AG09319 (cell line): Measurements from ENCODE around the gene HNRNPA0.
A peak's percentile ranks its signal among the peaks of the same experiment; 100 is the strongest.

Experiments used
- DNase-seq: peaks from one replicate; pipeline ENCODE4 v3.0.0-alpha.2; 2010; ENCODE audit warnings: low read depth; ENCODE audit errors: extremely low read depth
- TF ChIP-seq, protein P1 (sequence below): IDR thresholded peaks from 2 replicates; pipeline ENCODE4 v1.5.1; 2011; ENCODE audit warnings: low read depth, mild to moderate bottlenecking, inconsistent platforms, low read length, moderate library complexity

Gene HNRNPA0

DNA sequence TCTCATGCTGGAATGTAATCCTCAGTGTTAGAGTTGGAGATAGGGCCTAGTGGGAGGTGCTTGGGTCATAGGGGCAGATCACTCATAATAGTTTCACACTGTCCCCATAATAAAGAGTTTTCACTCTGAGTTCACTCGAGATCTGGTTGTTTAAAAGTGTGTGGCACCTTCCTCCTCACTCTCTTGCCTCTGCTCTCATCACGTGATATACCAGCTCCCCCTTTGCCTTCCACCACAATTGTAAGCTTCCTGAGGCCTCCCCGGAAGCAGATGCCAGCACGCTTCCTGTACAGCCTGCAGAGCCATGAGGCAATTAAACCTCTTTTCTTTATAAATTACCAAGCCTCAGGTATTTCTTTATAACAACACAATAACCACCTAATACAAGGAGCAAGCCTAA is 14.4 kb downstream of the HNRNPA0 start:
- DNase-seq = no peak

DNA sequence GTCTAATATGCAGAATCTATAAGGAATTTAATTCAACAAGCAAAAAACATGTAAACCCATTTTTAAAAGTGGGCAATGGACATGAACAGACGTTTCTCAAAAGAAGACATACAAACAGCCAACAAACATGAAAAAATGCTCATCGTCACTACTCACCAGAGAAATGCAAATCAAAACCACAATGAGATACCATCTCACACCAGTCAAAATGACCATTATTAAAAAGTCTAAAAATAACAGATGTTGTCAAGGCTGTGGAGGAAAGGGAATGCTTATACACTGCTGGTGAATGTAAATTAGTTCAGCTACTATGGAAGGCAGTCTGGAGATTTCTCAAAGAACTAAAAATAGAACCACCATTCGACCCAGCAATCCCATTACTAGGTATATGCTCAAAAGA is 15.2 kb downstream of the HNRNPA0 start:
- TF ChIP-seq, protein P1, sequence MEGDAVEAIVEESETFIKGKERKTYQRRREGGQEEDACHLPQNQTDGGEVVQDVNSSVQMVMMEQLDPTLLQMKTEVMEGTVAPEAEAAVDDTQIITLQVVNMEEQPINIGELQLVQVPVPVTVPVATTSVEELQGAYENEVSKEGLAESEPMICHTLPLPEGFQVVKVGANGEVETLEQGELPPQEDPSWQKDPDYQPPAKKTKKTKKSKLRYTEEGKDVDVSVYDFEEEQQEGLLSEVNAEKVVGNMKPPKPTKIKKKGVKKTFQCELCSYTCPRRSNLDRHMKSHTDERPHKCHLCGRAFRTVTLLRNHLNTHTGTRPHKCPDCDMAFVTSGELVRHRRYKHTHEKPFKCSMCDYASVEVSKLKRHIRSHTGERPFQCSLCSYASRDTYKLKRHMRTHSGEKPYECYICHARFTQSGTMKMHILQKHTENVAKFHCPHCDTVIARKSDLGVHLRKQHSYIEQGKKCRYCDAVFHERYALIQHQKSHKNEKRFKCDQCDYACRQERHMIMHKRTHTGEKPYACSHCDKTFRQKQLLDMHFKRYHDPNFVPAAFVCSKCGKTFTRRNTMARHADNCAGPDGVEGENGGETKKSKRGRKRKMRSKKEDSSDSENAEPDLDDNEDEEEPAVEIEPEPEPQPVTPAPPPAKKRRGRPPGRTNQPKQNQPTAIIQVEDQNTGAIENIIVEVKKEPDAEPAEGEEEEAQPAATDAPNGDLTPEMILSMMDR = no peak
- no peak for DNase-seq

More for the DNA sequence above, 14.4 kb downstream of the HNRNPA0 start:
- TF ChIP-seq, protein P1 = no peak

DNA sequence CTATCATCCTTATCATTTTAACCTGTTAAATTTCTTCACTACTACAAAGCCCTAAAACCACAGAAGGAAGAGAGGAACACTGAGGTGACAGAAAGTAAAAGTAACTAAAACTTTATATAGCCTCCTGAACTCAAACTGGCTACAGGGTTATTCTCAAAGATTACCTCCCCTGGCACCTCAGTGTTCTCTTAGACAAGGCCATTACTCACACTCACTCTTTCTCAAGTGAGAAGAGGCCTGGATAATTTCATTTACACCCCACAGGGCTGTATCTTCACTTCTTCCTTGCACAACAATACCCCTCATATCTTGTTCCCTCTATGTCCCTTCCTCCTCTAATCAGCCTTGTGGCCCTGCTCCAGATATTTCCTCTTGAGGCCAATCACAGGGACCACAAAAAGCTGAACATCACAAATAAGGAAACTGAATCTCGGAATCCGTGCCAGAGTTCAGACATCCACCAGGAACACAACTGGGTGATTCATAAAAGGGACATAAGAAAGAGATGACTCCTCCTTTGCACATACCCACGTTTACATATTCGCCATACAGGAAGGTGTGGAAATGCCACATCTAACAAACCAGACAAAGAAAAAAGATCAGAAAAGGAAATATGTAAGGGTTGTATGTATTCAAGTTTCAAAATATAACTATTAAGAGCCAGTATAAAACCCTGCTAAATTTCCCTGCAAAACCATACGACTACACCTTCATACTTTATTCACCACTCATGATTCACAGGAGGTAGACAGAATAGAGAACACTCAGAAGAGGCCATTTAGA is 16.6 kb downstream of the HNRNPA0 start:
- DNase-seq = no peak
- TF ChIP-seq, protein P1 = no peak

DNA sequence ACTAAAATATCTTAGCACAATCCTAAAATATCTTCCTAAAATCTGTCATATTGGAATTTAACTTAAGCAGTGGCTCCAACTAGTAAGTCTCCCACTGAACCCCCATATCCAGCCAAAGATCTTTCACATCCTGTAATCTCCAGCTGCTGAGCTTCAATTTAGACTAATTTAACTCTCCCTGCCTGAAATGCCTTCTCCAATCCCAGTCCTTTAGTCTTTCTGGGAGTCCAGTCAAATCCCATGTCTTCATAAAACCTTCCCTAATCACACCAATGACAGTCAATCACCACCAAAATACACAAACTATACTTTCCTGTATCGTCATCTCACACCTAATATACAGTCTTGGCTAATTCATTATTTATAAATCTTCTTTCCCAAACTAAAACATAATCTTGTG is 17.7 kb downstream of the HNRNPA0 start:
- TF ChIP-seq, protein P1 = no peak
- no peak for DNase-seq

DNA sequence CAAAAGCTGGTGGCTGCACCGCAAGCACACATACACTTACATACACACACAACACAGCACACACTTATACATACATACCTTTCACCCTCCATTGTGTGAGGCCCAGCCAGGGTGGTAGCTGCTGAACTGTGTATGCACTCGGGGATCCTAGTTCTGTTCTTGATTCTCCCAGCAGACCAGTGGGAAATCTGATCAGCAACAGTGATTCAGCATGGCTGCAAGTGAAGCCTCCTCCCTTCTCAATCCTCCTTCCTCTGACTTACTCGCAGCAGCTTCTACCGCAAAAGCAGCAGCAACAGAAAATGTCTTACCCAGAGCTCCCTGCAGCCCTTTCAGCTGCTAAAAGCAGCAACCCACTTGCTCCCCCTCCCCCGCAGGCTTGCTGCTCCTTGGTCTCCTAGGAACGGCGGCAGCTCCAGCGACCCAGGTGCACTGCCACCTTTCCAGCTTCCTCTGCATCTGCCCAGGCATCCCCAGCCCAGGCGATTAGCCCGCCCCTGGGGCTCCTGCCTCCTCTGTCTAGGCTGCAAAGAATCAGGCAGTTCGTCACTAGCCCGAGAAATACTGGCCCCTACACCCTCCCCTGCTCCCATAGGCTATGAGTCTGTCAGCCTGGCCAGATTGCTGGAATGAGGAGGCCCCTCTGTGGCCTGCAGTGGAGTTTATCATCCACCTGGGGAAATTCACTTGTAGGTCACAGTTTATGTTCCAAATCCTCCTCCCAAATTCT is 18.4 kb downstream of the HNRNPA0 start, which contains the start of gene KLHL3:
Gene KLHL3 (minus strand): TSS at position 535 of the 730 bp plus-strand sequence. CDS start 443 bp downstream, at position 92.
- TF ChIP-seq, protein P1 = peak; percentile 21
- no peak for DNase-seq

DNA sequence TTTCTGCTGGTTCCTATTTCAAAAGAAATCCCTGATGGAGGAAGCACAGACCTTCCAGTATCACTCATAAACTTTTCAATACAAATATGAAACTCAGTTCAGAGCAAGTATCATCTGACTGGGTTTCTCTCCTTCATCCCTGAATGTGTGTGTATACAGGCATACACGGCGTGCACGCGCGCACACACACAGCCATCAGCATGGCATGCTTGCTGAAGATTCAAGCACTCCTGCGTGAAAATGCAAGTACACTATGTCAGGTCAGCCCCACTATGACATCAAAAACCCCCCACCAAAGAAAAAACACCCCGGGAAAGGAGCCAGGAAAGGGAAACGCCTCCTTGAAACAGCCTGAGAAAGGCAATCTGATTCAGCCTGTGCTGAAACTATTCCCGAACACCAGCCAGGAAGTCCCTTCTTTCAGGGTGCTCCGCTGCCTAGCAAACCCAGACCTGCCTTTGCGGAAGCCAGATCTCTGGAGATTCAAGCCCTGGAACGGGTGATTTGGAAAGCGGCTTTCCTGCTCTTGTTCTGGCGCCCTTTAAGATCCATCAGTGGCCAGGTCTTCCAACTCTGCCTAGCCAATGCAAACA is 19.1 kb downstream of the HNRNPA0 start:
- TF ChIP-seq, protein P1 = no peak
- DNase-seq = no peak

DNA sequence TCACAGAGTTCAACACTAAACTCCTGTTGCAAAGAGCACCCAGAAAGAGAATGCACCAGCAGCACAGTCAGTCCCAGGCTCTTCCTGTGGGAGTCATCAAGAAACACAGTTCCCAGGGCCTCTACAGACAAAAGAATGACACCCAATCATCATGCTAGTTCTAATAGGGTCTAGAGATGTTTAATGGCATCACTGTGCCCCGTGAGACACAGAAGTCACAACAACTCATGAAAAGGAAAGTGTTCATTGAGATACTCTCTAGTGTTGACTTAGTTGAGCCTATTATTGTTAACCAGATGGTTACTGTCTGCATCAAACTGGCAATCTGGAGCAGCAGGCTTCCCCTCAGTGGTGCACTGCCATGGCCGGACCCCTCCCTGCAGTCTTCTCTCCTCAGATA is 19.8 kb downstream of the HNRNPA0 start:
- no peak for DNase-seq
- TF ChIP-seq, protein P1 = no peak
